HCT116 (cell line): ENCODE data around the gene CFDP1. TPM values are rescaled to one million over a fixed set of nuclear protein-coding genes. Genes with fewer than 3 reads are reported as not detected.

Experiments used
- ATAC-seq: fragments of 200-7000 bp; cut with Tn5 transposase; 2 replicates; pipeline ENCODE4 v1.9.1; 2020; ENCODE audit warnings: mild to moderate bottlenecking, moderate library complexity
- BruUV-seq: library from RNA; stranded (reverse); fragments of 400-500 nt; replicated peaks from 2 replicates; lab custom pipeline; 2021; lab: Mats Ljungman, UMichigan
- CTCF ChIA-PET: fragments of 300-600 bp; sonication (Branson Sonifier 250); formaldehyde crosslinking; loops from one replicate; lab custom pipeline; 2021; ENCODE audit warnings: antibody characterized with exemption; lab: Charles Lee
- POLR2A ChIA-PET: fragments of 300-600, 350-600 bp; sonication (Branson Sonifier 250); formaldehyde crosslinking; loops from one replicate; lab custom pipeline; 2021; ENCODE audit warnings: antibody characterized with exemption; lab: Charles Lee
- RAD21 ChIA-PET, 2 experiments: fragments of 300-600 bp; sonication (Branson Sonifier 250); formaldehyde crosslinking; loops; one replicate each; lab custom pipeline; 2023; ENCODE audit warnings: low total read pairs in 2 of 2; ENCODE audit not compliant: uncharacterized antibody in 2 of 2, unreplicated experiment in 2 of 2, low non-redundant PET in 1 of 2; lab: Charles Lee
- DNase-seq: peaks from one replicate; pipeline ENCODE4 v3.0.0-alpha.2; 2010; ENCODE audit warnings: low read depth, low spot score
- H2AFZ ChIP-seq: fragments of 200-600 bp; shearing (Covaris generic), sonication (generic); 2 replicates; pipeline ENCODE4 v1.6.1; 2017; ENCODE audit warnings: low read depth, mixed run types, mixed read lengths, antibody characterized with exemption, low read length; ENCODE audit not compliant: poor library complexity, severe bottlenecking
- H3K27ac ChIP-seq: 2 replicates; pipeline ENCODE4 v1.5.1; 2012; ENCODE audit warnings: low read depth, low read length
- H3K27me3 ChIP-seq: fragments of 200-600 bp; sonication (generic); 2 replicates; pipeline ENCODE4 v1.6.1; 2016; ENCODE audit warnings: mixed run types, low read length, mixed read lengths; ENCODE audit not compliant: insufficient read depth
- H3K36me3 ChIP-seq, 2 experiments: fragments of 200-500 bp in 1 of 2; fragments of 200-600 bp in 1 of 2; sonication (Bioruptor generic) in 1 of 2; sonication (generic) in 1 of 2; 2 replicates each; pipeline versions ENCODE4 v1.5.1 to v1.6.1; 2014 to 2016; ENCODE audit warnings: low read length in 2 of 2, inconsistent platforms in 1 of 2, mixed read lengths in 1 of 2, mixed run types in 1 of 2; ENCODE audit not compliant: insufficient read depth in 2 of 2, control insufficient read depth in 1 of 2
- H3K4me1 ChIP-seq, 2 experiments: fragments of 200-600 bp in 1 of 2; sonication (generic) in 1 of 2; 2 replicates each; pipeline versions ENCODE4 v1.5.1 to v1.6.1; 2012 to 2017; ENCODE audit warnings: low read length in 2 of 2, inconsistent platforms in 1 of 2, mild to moderate bottlenecking in 1 of 2, mixed read lengths in 1 of 2, mixed run types in 1 of 2, moderate library complexity in 1 of 2; ENCODE audit not compliant: insufficient read depth in 2 of 2, control insufficient read depth in 1 of 2
- H3K4me2 ChIP-seq: fragments of 200-600 bp; sonication (generic); 2 replicates; pipeline ENCODE4 v1.6.1; 2017; ENCODE audit warnings: mixed run types, low read length, mixed read lengths
- H3K4me3 ChIP-seq, 2 experiments: fragments of 200-600 bp in 1 of 2; sonication (generic) in 1 of 2; replicated peaks in 1 of 2; 2 replicates each; pipeline ENCODE4 v1.5.1; 2011 to 2016; ENCODE audit warnings: low read length in 2 of 2, control low read depth in 1 of 2, low read depth in 1 of 2, mild to moderate bottlenecking in 1 of 2, mixed read lengths in 1 of 2, mixed run types in 1 of 2
- H3K79me2 ChIP-seq: fragments of 200-600 bp; sonication (generic); 2 replicates; pipeline ENCODE4 v1.6.1; 2017; ENCODE audit warnings: mild to moderate bottlenecking, mixed run types, low read length, moderate library complexity, mixed read lengths; ENCODE audit not compliant: insufficient read depth
- H3K9ac ChIP-seq: fragments of 200-600 bp; sonication (generic); 2 replicates; pipeline ENCODE4 v1.6.1; 2016; ENCODE audit warnings: low read length, mixed read lengths
- H3K9me2 ChIP-seq: fragments of 200-600 bp; sonication (generic), shearing (Covaris generic); 2 replicates; pipeline ENCODE4 v1.6.1; 2017; ENCODE audit warnings: mixed run types, mild to moderate bottlenecking, moderate library complexity; ENCODE audit not compliant: insufficient read depth
- H3K9me3 ChIP-seq, 2 experiments: fragments of 200-500 bp in 1 of 2; fragments of 200-600 bp in 1 of 2; sonication (Bioruptor generic) in 1 of 2; sonication (generic) in 1 of 2; 2 replicates each; pipeline ENCODE4 v1.6.1; 2014 to 2017; ENCODE audit warnings: low read length in 2 of 2, mixed read lengths in 2 of 2, inconsistent platforms in 1 of 2, low read depth in 1 of 2, mild to moderate bottlenecking in 1 of 2, mixed run types in 1 of 2, moderate library complexity in 1 of 2; ENCODE audit not compliant: control insufficient read depth in 1 of 2, insufficient read depth in 1 of 2
- H4K20me1 ChIP-seq: fragments of 200-600 bp; sonication (generic), shearing (Covaris generic); 2 replicates; pipeline ENCODE4 v1.6.1; 2017; ENCODE audit warnings: mixed run types, mild to moderate bottlenecking, moderate library complexity; ENCODE audit not compliant: insufficient read depth
- CEBPB ChIP-seq: IDR thresholded peaks from 2 replicates; pipeline ENCODE4 v1.6.1; 2012; ENCODE audit warnings: low read depth
- EZH2phosphoT487 ChIP-seq: fragments of 200-600 bp; IDR thresholded peaks from 2 replicates; pipeline ENCODE4 v1.6.1; 2018; ENCODE audit warnings: antibody characterized with exemption, borderline replicate concordance
- FOSL1 ChIP-seq: IDR thresholded peaks from 2 replicates; pipeline ENCODE4 v1.6.1; 2012; ENCODE audit warnings: low read depth
- POLR2AphosphoS5 ChIP-seq: IDR thresholded peaks from 2 replicates; pipeline ENCODE4 v1.6.1; 2011; ENCODE audit warnings: mild to moderate bottlenecking, low read depth, low read length, moderate library complexity
- RAD21 ChIP-seq: IDR thresholded peaks from 2 replicates; pipeline ENCODE4 v1.6.1; 2012; ENCODE audit warnings: low read depth, mild to moderate bottlenecking
- SIN3A ChIP-seq: IDR thresholded peaks from 2 replicates; pipeline ENCODE4 v1.6.1; 2012; ENCODE audit warnings: low read depth
- YY1 ChIP-seq: IDR thresholded peaks from 2 replicates; pipeline ENCODE4 v1.6.1; 2011; ENCODE audit warnings: low read length, low read depth, moderate library complexity, mild to moderate bottlenecking; ENCODE audit not compliant: insufficient replicate concordance; ENCODE audit errors: extremely low read depth
- ZFX ChIP-seq: fragments of 450-650 bp; IDR thresholded peaks from 2 replicates; pipeline ENCODE4 v1.6.1; 2017
- intact Hi-C: fragments of 100-400 bp; cut with micrococcal nuclease; formaldehyde crosslinking; loops from 2 replicates; pipeline ENCODE4 v1.10.0; 2022
- total RNA-seq: library from RNA; stranded (reverse); gene quantifications from one replicate; pipeline ENCODE4 v1.2.1, GENCODE V29; 2021; ENCODE audit not compliant: unreplicated experiment
- TF ChIP-seq, protein P1 (sequence below), 3 experiments: fragments of 200-600 bp in 1 of 3; sonication (generic) in 1 of 3; IDR thresholded peaks in 2 of 3; conservative IDR thresholded peaks in 1 of 3; 2 replicates each; pipeline ENCODE4 v1.5.1; 2012 to 2017; ENCODE audit warnings: low read depth in 2 of 3, low read length in 2 of 3, antibody characterized with exemption in 1 of 3, borderline replicate concordance in 1 of 3, control low read depth in 1 of 3, mild to moderate bottlenecking in 1 of 3, mixed read lengths in 1 of 3, mixed run types in 1 of 3, moderate library complexity in 1 of 3; ENCODE audit not compliant: insufficient read depth in 1 of 3
- TF ChIP-seq, protein P2 (sequence below): IDR thresholded peaks from 2 replicates; pipeline ENCODE4 v1.6.1; 2012
- TF ChIP-seq, protein P3 (sequence below): IDR thresholded peaks from 2 replicates; pipeline ENCODE4 v1.6.1; 2012; ENCODE audit warnings: low read depth

Gene CFDP1
- total RNA-seq, 1 experiment from 2014 or later, result 45.3 TPM

DNA sequence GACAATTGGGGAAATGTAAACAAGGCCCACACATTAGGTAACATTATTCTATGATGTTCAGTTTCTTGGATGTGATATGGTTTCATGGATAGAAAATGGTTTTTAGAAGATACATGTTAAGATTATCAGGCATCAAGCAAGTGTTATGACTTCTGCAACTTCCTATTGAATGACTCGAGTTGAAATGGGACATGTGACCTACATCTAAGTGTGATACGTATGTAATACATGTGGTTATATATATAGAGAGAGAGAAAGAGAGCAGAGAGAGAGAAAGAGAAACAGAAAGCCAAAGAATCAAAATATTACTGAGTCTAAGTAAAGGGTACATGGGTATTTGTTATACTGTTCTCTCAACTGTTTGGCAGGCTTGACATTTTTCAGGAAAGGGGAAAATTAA lies 29.5 kb upstream of the CFDP1 start:
- no peak overlapping the region for H2AFZ ChIP-seq
- H3K27me3 ChIP-seq, result no peaks in the 10 kb centered on the region
- H3K79me2 ChIP-seq, result peaks cover 63% of the 10 kb centered on the region
- ChIA-PET CTCF (no interaction called here), RAD21 (no interaction called here), POLR2A (no interaction called here)
- no peaks in the 10 kb centered on the region for H4K20me1 ChIP-seq
- H3K9me2 ChIP-seq, result no peaks in the 10 kb centered on the region
- H3K9me3 ChIP-seq, result no peaks in the 10 kb centered on the region
- H3K9ac ChIP-seq, result peak overlapping the region; percentile 87
- no peak overlapping the region for H3K27ac ChIP-seq
- TF ChIP-seq, protein P1, sequence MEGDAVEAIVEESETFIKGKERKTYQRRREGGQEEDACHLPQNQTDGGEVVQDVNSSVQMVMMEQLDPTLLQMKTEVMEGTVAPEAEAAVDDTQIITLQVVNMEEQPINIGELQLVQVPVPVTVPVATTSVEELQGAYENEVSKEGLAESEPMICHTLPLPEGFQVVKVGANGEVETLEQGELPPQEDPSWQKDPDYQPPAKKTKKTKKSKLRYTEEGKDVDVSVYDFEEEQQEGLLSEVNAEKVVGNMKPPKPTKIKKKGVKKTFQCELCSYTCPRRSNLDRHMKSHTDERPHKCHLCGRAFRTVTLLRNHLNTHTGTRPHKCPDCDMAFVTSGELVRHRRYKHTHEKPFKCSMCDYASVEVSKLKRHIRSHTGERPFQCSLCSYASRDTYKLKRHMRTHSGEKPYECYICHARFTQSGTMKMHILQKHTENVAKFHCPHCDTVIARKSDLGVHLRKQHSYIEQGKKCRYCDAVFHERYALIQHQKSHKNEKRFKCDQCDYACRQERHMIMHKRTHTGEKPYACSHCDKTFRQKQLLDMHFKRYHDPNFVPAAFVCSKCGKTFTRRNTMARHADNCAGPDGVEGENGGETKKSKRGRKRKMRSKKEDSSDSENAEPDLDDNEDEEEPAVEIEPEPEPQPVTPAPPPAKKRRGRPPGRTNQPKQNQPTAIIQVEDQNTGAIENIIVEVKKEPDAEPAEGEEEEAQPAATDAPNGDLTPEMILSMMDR (IDR thresholded peaks at IDR 0.05 in 2 of 3, conservative IDR thresholded peaks at IDR 0.05 in 1 of 3; ENCODE audit: borderline replicate concordance in 1 of 3, insufficient read depth in 1 of 3, low read depth in 2 of 3, low read length in 2 of 3), result no peak
- TF ChIP-seq POLR2AphosphoS5 (no peak), EZH2phosphoT487 (no peak), RAD21 (no peak)
- TF ChIP-seq, protein P2, sequence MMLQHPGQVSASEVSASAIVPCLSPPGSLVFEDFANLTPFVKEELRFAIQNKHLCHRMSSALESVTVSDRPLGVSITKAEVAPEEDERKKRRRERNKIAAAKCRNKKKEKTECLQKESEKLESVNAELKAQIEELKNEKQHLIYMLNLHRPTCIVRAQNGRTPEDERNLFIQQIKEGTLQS, result no peak
- TF ChIP-seq, all 23 proteins: peak for 0
- intact Hi-C loops, result no loop called here
- no peaks in the 10 kb centered on the region; a peak in 1 of 4 replicates for H3K36me3 ChIP-seq
- no peak for DNase-seq
- no peak for ATAC-seq
- H3K4me1 ChIP-seq, result peaks cover 3 to 26% of the 10 kb centered on the region in 2 experiments; a peak in 3 of 4 replicates
- H3K4me2 ChIP-seq, result peak overlapping the region; percentile 90
- no TSS peak for BruUV-seq
- H3K4me3 ChIP-seq, result peak overlapping the region; percentile 78 to 92

GRCh38 chr16:75461575-75461974 lies 28.3 kb upstream of the CFDP1 start:
- RAD21 ChIA-PET, result no interaction called here
- BruUV-seq, result no TSS peak
- POLR2A ChIA-PET, result no interaction called here
- DNase-seq (no peak), ATAC-seq (no peak)
- no peak overlapping the region for H2AFZ ChIP-seq
- TF ChIP-seq POLR2AphosphoS5 (no peak), RAD21 (no peak), YY1 (no peak), SIN3A (no peak), ZFX (no peak), FOSL1 (no peak), CEBPB (no peak)
- TF ChIP-seq, protein P3, sequence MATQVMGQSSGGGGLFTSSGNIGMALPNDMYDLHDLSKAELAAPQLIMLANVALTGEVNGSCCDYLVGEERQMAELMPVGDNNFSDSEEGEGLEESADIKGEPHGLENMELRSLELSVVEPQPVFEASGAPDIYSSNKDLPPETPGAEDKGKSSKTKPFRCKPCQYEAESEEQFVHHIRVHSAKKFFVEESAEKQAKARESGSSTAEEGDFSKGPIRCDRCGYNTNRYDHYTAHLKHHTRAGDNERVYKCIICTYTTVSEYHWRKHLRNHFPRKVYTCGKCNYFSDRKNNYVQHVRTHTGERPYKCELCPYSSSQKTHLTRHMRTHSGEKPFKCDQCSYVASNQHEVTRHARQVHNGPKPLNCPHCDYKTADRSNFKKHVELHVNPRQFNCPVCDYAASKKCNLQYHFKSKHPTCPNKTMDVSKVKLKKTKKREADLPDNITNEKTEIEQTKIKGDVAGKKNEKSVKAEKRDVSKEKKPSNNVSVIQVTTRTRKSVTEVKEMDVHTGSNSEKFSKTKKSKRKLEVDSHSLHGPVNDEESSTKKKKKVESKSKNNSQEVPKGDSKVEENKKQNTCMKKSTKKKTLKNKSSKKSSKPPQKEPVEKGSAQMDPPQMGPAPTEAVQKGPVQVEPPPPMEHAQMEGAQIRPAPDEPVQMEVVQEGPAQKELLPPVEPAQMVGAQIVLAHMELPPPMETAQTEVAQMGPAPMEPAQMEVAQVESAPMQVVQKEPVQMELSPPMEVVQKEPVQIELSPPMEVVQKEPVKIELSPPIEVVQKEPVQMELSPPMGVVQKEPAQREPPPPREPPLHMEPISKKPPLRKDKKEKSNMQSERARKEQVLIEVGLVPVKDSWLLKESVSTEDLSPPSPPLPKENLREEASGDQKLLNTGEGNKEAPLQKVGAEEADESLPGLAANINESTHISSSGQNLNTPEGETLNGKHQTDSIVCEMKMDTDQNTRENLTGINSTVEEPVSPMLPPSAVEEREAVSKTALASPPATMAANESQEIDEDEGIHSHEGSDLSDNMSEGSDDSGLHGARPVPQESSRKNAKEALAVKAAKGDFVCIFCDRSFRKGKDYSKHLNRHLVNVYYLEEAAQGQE, result no peak
- no peak overlapping the region for H3K4me3 ChIP-seq
- H3K4me2 ChIP-seq, result peak overlapping the region; percentile 0; the same call in 1 of the 2 replicates
- no peaks in the 10 kb centered on the region for H3K9me3 ChIP-seq
- peaks cover 3 to 26% of the 10 kb centered on the region in 2 experiments; a peak in 3 of 4 replicates for H3K4me1 ChIP-seq
- no peaks in the 10 kb centered on the region for H3K27me3 ChIP-seq
- H3K36me3 ChIP-seq, result no peaks in the 10 kb centered on the region; a peak in 1 of 4 replicates
- H3K9me2 ChIP-seq, result no peaks in the 10 kb centered on the region
- intact Hi-C loops, result no loop called here
- H4K20me1 ChIP-seq, result no peaks in the 10 kb centered on the region
- CTCF ChIA-PET, result no interaction called here
- H3K79me2 ChIP-seq, result peaks cover 75% of the 10 kb centered on the region
- H3K9ac ChIP-seq, result no peak overlapping the region
- H3K27ac ChIP-seq, result no peak overlapping the region
